OCI-LY3 (cell line): ENCODE measurements around the gene EHD1.
"Not testable (repeated sequence)": the region's sequence is repeated elsewhere in the genome, so short reads cannot be mapped to it uniquely, and the experiment has no call there.

Experiments used
- EZH2phosphoT487 ChIP-seq: fragments of 200-600 bp; shearing (Covaris generic); IDR thresholded peaks from 2 replicates; pipeline ENCODE4 v1.6.1; 2018; ENCODE audit warnings: antibody characterized with exemption, mixed run types, low read depth
- TF ChIP-seq, protein P1 (sequence below): fragments of 200-600, 300-600 bp; sonication (generic); IDR thresholded peaks from 2 replicates; pipeline ENCODE4 v1.5.1; 2014; ENCODE audit warnings: antibody characterized with exemption, low read length, low read depth

DNA sequence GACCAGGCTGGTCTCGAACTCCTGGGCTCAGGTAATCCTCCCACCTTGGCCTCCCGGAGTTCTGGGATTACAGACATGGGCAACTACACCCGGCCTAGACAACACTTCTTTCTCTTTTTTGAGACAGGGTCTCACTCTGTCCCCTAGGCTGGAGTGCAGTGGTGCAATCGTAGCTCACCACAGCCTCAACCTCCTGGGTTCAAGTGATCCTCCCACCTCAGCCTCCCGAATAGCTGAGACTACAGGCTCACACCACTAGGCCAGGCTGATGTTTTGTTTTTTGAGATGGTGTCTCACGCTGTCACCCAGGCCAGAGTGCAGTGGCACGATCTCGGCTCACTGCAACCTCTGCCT lies 32.7 kb downstream of the EHD1 start:
- TF ChIP-seq, protein P1, sequence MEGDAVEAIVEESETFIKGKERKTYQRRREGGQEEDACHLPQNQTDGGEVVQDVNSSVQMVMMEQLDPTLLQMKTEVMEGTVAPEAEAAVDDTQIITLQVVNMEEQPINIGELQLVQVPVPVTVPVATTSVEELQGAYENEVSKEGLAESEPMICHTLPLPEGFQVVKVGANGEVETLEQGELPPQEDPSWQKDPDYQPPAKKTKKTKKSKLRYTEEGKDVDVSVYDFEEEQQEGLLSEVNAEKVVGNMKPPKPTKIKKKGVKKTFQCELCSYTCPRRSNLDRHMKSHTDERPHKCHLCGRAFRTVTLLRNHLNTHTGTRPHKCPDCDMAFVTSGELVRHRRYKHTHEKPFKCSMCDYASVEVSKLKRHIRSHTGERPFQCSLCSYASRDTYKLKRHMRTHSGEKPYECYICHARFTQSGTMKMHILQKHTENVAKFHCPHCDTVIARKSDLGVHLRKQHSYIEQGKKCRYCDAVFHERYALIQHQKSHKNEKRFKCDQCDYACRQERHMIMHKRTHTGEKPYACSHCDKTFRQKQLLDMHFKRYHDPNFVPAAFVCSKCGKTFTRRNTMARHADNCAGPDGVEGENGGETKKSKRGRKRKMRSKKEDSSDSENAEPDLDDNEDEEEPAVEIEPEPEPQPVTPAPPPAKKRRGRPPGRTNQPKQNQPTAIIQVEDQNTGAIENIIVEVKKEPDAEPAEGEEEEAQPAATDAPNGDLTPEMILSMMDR, result not testable (repeated sequence)
- TF ChIP-seq EZH2phosphoT487, result not testable (repeated sequence)
